Activated T-cell treated with anti-CD3 and anti-CD28 coated beads, Interleukin-2, amount 50 U/mL, for 48 hours (primary cell): ENCODE measurements around the gene MAST3.
A peak's percentile ranks its signal among the peaks of the same experiment; 100 is the strongest.

Experiments used
- DNase-seq, 2 experiments: peaks; one replicate each; pipeline ENCODE4 v3.0.0-alpha.2; 2020

MAST3 gene

DNA sequence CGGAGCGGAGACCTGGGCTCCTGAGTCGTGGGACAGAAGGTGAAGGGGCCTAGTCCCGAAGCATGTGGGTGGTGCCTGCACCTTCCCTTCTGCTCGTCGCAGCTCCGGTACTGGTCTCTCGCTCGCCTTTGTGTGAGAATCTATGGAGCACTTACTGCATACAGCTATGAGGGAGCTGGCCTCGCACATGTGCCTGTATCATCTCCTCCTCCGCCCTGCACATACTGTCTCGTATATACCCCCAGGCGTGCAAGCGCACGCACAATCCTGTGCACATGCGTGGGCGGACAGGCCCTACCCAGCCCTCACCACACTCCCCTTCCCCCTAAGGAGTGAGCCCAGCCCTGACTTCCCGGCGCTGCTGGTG is 64.0 kb downstream of the MAST3 start:
- DNase-seq: no peak

DNA sequence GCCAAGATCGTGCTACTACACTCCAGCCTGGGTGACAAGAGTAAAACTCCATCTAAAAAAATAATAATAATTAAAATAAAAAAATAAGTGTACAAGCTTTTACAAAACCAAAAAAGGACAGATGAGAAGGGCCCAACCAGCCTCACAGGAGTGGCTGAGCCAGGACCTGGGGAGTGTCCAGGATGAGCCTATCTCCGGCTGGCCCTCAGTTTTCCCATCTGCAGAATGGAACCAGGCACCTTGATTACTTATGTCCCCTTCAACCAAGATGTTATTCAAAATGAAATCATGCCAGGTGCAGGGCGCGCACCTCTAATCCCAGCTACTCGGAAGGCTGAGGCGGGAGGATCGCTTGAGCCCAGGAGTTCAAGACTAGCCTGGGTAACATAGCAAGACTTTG is 66.5 kb downstream of the MAST3 start:
- DNase-seq: no peak

DNA sequence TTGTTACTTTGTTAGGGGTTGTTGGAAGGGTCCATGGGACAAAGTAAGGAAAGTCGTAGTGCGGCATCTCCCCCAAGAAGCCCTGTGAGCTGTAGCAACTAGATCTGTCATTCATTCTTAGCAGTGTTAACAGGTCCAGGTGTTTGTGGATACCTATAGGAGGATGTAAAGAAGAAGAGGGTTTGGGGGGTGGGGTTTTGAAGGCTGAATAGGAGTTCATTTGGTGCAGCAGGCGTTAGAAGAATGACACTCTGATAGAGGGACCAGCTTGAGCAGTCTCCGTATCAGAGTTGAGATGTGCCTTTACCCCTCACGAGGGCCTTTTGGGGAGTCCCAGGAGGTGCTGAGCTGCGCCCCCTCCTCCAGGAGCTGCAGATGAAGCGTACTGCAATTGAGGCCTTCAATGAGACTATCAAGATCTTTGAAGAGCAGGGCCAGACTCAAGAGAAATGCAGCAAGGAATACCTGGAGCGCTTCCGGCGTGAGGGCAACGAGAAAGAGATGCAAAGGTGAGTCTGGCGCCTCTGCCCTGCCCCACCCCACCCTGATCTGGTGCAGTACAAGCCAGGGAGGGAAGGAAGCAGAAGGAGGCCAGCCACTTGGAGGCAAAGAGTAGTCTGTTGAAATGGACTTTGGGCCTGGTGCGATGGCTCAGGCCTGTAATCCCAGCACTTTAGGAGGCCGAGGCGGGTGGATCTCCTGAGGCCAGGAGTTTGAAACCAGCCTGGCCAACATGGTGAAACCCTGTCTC is 68.4 kb downstream of the MAST3 start:
- DNase-seq: no peak

DNA sequence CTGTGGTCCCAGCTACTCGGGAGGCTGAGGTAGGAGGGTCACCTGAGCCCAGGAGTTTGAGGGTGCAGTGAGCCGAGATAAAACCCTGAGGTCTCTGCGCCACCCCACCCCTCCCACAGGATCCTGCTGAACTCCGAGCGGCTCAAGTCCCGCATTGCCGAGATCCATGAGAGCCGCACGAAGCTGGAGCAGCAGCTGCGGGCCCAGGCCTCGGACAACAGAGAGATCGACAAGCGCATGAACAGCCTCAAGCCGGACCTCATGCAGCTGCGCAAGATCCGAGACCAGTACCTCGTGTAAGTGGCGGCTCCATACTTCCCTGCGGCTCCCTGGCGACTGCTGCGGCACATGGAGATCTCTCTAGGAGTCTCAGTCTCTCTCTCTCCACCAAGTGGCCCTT is 69.4 kb downstream of the MAST3 start:
- no peak for DNase-seq

GRCh38 chr19:18167975-18168645 is 70.5 kb downstream of the MAST3 start:
- peak; percentile 71 to 80 for DNase-seq

DNA sequence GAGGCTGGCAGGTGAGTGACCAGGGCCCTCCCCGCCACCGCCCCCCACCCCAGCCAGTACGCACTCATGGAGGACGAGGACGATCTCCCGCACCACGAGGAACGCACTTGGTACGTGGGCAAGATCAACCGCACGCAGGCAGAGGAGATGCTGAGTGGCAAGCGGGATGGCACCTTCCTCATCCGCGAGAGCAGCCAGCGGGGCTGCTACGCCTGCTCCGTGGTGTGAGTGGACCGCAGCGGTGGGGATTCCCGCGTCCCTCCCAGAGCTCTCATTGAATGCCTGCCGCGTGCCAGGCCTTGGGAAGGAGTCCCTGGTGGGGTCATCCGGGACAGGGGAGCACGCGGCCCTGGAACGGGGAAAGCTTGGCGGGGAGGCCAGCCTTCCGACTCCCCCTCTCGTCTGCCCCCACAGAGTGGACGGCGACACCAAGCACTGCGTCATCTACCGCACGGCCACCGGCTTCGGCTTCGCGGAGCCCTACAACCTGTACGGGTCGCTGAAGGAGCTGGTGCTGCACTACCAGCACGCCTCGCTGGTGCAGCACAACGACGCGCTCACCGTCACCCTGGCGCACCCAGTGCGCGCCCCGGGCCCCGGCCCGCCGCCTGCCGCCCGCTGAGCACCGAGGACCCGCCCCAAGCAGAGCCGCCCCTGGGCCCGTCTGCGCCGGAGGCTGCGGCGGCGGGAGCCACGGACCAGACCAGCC is 71.2 kb downstream of the MAST3 start:
- no peak for DNase-seq

DNA sequence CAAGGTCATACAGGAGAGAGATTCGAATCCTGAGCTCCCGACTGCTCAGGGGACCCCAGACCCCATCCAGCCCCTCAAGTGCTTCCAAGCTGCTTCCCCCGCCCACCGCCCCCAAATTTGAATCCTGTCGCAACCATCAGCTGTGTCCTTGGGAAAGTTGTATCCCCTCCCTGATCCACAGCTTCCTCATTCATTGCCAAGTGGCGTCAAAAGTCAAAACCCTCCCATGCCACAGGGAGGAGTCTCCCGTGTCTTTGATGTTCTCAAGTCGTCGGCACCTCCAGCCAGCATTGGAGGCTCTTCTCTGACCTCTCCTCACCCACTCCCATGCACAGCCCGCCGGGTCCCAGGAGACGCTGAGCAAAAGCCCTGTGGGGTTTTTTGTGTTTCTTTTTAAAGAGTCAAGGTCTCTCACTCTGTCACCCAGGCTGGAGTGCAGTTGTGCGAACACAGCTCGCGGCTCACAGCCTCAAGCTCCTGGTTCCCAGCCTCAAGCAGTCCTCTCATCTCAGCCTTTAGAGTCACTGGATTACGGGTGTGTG is 73.2 kb downstream of the MAST3 start:
- no peak for DNase-seq

DNA sequence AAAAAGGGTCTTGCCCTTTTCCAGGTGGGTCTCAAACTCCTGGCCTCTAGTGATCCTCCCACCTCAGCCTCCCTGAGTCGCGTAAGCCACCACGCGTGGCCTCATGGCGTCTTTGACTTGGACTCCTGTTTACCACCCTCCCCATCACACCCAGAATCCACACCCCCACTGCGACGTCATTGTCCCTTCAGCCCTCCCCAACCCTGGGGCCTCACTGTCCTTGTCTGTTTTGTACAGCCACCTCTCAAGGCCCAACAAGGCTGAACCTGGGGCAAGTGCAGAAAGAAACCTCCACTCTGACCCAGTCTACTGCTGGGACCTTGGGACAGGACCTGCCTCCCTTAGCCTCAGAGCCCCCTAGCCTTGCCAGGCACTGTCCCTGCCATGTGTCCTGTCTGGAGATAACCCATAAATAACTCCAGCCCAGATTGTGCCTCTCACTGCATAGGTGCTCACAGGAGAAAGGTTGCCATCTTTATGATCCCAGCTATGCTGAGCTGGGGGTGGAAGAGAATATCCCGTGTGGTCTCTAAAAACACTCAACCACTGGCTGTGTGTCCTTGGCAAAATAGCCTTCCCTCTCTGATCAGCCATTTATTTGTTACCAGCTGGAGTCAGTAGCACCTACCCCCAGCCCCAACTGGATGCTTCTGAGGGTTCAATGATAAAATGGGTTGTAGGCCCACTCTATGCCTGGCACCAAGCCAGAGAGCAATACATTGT is 74.2 kb downstream of the MAST3 start:
- no peak for DNase-seq

- DNase-seq: no peak
These were observed 74.9 kb downstream of the MAST3 start for GRCh38 chr19:18172331-18173053.

- no peak for DNase-seq
These were observed 75.5 kb downstream of the MAST3 start for GRCh38 chr19:18173054-18173571.

DNA sequence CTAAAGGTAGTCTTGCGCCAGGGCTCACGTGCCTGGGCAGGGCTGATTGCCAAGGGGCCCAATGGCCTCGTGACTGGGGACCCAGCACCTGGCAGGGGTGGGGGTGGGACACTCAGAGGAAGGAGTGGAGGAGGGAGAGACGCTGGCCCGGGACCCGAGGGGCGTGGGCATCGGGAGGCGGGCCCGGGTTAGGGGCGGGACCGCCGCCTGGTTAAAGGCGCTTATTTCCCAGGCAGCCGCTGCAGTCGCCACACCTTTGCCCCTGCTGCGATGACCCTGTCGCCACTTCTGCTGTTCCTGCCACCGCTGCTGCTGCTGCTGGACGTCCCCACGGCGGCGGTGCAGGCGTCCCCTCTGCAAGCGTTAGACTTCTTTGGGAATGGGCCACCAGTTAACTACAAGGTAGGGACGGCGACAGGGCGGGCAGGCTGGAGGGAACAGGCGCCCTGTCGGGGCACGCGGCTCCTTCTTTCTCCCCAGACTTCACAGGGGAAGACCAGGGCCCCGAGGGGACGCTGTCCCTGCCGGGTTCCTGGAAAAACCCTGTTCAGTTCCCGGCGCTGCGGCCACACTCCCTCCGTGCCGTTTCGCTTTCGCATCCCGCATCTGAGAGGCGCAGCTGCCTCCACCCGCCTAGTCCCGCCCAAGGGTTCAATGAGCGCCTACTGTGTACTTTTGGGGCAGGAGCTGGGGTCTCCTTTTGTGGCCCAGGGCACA is 76.2 kb downstream of the MAST3 start, which contains the start of gene IFI30:
TSS of gene IFI30 (plus strand) at position 242 of the 717 bp plus-strand sequence. CDS start at position 271, 29 bp downstream.
- DNase-seq: peak; percentile 78 to 83

DNA sequence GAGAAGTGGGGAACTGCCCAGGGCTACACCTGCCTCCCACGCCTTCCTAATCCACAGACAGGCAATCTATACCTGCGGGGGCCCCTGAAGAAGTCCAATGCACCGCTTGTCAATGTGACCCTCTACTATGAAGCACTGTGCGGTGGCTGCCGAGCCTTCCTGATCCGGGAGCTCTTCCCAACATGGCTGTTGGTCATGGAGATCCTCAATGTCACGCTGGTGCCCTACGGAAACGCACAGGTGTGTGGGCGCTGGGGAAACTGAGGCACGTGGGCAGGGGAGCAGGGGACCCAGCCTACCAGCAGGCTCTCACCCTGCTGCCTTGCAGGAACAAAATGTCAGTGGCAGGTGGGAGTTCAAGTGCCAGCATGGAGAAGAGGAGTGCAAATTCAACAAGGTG is 77.4 kb downstream of the MAST3 start:
- DNase-seq: no peak

GRCh38 chr19:18176367-18177310 is 79.1 kb downstream of the MAST3 start:
- DNase-seq: no peak

- no peak for DNase-seq
These were observed 82.4 kb downstream of the MAST3 start for GRCh38 chr19:18179957-18180356.

- DNase-seq: no peak
These were observed 86.0 kb downstream of the MAST3 start for GRCh38 chr19:18183529-18183928.

DNA sequence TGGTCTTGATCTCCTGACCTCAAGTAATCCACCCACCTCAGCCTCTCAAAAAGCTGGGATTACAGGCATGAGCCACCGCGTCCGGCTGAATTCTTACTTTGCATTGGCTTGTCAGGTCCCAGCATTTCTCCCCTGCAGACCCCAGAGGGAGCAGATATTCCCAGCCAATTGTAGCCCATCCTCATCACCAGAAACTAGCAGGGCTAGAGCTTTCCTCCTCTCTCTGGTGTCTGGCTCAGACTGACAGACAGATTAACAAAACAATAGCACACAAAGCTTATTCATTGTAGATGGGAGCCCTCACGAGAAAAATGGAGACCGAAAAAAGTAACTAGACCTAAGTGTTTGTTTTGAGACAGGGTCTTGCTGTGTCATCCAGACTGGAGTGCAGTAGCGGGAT is 88.0 kb downstream of the MAST3 start:
- DNase-seq: no peak

DNA sequence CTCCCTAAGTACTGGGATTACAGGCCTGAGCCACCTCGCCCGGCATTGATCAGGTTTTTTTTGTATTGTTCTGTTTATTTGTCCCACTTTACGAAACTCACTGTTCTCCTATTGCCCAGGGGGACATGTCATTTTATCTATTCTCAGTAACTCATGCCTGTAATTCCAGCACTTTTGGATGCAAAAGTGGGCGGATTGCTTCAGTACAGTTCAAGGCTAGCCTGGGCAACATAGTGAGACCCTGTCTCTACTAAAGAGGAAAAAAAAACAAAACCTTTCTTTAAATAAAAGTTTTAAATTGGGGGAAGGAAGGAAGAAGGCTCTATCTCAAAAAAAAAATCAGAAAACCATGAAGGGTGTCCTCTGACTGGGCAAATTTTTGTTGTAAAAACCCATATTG is 92.7 kb downstream of the MAST3 start:
- DNase-seq: no peak

DNA sequence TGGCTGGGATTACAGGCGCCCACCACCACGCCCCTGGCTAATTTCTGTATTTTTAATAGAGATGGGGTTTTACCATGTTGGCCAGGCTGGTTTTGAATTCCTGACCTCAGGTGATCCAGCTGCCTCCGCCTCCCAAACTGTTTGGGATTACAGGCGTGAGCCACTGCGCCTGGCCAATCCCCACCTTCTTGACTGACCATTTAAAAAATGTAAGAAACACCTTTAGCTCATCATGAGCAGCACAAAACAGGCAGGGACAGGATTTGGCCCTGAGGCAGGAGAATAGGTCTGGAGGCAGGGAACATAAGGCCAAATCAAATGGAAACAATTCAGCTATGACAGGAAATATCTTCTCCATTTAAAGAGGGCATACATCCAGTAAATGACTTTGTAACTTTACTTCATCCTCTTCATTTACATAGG is 94.1 kb downstream of the MAST3 start:
- DNase-seq: no peak

GRCh38 chr19:18192673-18193387 is 95.3 kb downstream of the MAST3 start, which contains the start of gene MPV17L2:
MPV17L2 (plus strand) TSS chr19:18193218; CDS start chr19:18193282, 64 bp downstream.
- peak; percentile 98 for DNase-seq
